Activated B cell treated with CpG ODN at 0.5 μM for 24 hours (primary cell): Measurements from ENCODE around the gene GLTPD2. TPM values are rescaled to one million over a fixed set of nuclear protein-coding genes. Genes with fewer than 3 reads are reported as not detected.

Experiments used
- ATAC-seq: fragments of 200-7000 bp; cut with Tn5 transposase; one replicate; pipeline ENCODE4 v1.10.0; 2021; ENCODE audit warnings: low read depth, mild to moderate bottlenecking, moderate library complexity
- CTCF ChIA-PET: fragments of 350-600 bp; sonication (Branson Sonifier 250); formaldehyde crosslinking; loops from one replicate; lab custom pipeline; 2021; ENCODE audit warnings: antibody characterized with exemption; lab: Charles Lee
- POLR2A ChIA-PET: fragments of 350-600 bp; sonication (Branson Sonifier 250); formaldehyde crosslinking; loops from one replicate; lab custom pipeline; 2021; ENCODE audit warnings: antibody characterized with exemption; lab: Charles Lee
- DNase-seq: peaks from one replicate; pipeline ENCODE4 v3.0.0; 2022
- H3K27ac Mint-ChIP-seq: one replicate; pipeline ENCODE4 v1.8.0; 2020; ENCODE audit warnings: mixed read lengths
- H3K27me3 Mint-ChIP-seq: one replicate; pipeline ENCODE4 v1.8.0; 2021; ENCODE audit warnings: mixed read lengths
- H3K36me3 Mint-ChIP-seq: one replicate; pipeline ENCODE4 v1.8.0; 2021; ENCODE audit warnings: low read depth, mixed read lengths
- H3K4me1 Mint-ChIP-seq: one replicate; pipeline ENCODE4 v1.8.0; 2021; ENCODE audit warnings: mixed read lengths
- H3K4me3 Mint-ChIP-seq: one replicate; pipeline ENCODE4 v1.8.0; 2020; ENCODE audit warnings: mild to moderate bottlenecking, mixed read lengths
- H3K9me3 Mint-ChIP-seq: one replicate; pipeline ENCODE4 v1.8.0; 2020; ENCODE audit warnings: mixed read lengths
- intact Hi-C: fragments of 100-400 bp; cut with micrococcal nuclease; formaldehyde crosslinking; loops from one replicate; pipeline ENCODE4 v1.15.1; 2024
- total RNA-seq: library from RNA; stranded (reverse); gene quantifications from 2 replicates; pipeline ENCODE4 v1.2.3, GENCODE V29; 2022
- TF ChIP-seq, protein P1 (sequence below): fragments of 200-600 bp; IDR thresholded peaks from one replicate; pipeline ENCODE4 v1.8.0; 2022; ENCODE audit warnings: antibody characterized with exemption, mild to moderate bottlenecking

GLTPD2 gene
- total RNA-seq, 1 donor from 2014 or later, result not detected

DNA sequence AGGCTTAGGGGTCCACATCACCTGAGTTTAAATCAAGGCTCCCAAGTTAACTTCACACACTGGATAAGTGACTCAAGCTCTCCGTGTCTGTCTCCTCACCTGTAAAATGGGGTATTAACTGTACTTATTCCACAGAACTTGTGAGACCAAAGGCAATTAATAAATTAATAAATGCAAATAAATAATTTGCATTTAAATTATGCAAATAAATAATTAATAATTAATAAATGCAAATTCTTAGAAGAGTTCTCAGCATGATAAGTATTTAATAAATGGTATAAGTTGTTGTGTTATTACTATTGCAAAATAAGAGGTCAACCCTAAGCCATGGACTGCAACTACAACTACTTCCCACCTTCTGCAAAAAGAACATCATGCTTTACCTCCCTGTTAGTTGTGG is 35.4 kb upstream of the GLTPD2 start:
- no peak for ATAC-seq
- TF ChIP-seq, protein P1, sequence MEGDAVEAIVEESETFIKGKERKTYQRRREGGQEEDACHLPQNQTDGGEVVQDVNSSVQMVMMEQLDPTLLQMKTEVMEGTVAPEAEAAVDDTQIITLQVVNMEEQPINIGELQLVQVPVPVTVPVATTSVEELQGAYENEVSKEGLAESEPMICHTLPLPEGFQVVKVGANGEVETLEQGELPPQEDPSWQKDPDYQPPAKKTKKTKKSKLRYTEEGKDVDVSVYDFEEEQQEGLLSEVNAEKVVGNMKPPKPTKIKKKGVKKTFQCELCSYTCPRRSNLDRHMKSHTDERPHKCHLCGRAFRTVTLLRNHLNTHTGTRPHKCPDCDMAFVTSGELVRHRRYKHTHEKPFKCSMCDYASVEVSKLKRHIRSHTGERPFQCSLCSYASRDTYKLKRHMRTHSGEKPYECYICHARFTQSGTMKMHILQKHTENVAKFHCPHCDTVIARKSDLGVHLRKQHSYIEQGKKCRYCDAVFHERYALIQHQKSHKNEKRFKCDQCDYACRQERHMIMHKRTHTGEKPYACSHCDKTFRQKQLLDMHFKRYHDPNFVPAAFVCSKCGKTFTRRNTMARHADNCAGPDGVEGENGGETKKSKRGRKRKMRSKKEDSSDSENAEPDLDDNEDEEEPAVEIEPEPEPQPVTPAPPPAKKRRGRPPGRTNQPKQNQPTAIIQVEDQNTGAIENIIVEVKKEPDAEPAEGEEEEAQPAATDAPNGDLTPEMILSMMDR, result no peak
- no peak overlapping the region for H3K4me3 Mint-ChIP-seq
- no peaks in the 10 kb centered on the region for H3K36me3 Mint-ChIP-seq
- H3K27ac Mint-ChIP-seq, result no peak overlapping the region
- H3K4me1 Mint-ChIP-seq, result peaks cover 5% of the 10 kb centered on the region
- POLR2A ChIA-PET, result no interaction called here
- peaks cover 22% of the 10 kb centered on the region for H3K27me3 Mint-ChIP-seq
- H3K9me3 Mint-ChIP-seq, result no peaks in the 10 kb centered on the region
- intact Hi-C loops, result no loop called here
- DNase-seq, result no peak
- CTCF ChIA-PET, result no interaction called here

DNA sequence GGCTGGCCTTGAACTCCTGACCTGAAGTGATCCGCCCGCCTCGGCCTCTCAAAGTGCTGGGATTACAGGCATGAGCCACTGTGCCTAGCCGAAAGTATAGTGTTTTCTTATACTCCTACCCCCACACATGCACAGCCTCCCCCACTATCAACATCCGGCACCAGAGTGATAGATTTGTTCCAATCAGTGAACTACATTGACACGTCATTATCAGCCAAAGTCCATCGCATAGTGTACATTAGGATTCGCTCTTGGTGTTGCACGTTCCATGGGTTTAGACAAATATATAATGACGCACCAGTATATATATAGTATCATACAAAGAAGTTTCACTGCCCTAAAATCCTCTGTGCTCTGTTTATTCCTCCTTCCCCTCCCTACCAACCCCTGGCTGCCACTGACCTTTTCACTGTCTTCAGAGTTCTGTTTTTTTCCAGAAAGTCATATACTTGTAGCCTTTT is 29.0 kb upstream of the GLTPD2 start:
- H3K27ac Mint-ChIP-seq, result no peak overlapping the region
- H3K9me3 Mint-ChIP-seq, result no peaks in the 10 kb centered on the region
- H3K36me3 Mint-ChIP-seq, result no peaks in the 10 kb centered on the region
- no peak overlapping the region for H3K4me3 Mint-ChIP-seq
- peaks cover 10% of the 10 kb centered on the region for H3K27me3 Mint-ChIP-seq
- CTCF ChIA-PET, result no interaction called here
- H3K4me1 Mint-ChIP-seq, result peaks cover 5% of the 10 kb centered on the region
- TF ChIP-seq, protein P1, result no peak
- POLR2A ChIA-PET, result no interaction called here
- no peak for ATAC-seq
- intact Hi-C loops, result no loop called here
- DNase-seq, result no peak

DNA sequence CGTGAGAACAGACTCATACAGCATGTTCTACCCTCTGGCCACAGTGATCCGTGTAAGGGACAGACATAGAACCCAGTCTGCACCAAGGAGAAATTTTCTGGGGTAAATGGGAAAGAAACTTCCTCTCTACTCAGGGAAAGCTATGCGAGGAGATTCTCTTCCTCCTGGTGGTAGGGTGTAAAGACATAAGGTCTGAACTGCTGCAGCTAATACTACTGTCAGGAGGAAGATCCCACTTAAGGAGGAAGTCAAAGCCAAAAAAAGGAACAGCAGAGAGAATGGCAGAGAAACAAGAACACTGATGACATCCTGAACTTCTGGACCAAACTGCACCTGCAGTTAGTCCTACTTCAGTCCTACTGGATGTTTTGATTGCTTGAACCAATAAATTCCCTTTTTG is 24.2 kb upstream of the GLTPD2 start:
- Mint-ChIP-seq H3K27ac (no peak overlapping the region), H3K9me3 (no peaks in the 10 kb centered on the region), H3K36me3 (no peaks in the 10 kb centered on the region), H3K4me3 (no peak overlapping the region), H3K27me3 (peaks cover 8% of the 10 kb centered on the region), H3K4me1 (peaks cover 5% of the 10 kb centered on the region)
- ATAC-seq (no peak), DNase-seq (no peak)
- CTCF ChIA-PET, result no interaction called here
- TF ChIP-seq, protein P1, result no peak
- intact Hi-C loops, result no loop called here
- POLR2A ChIA-PET, result interaction anchor here (1.0 kb wide), 1 partner anchor 209 kb away, joined by 3 read pairs; the partner anchor contains the start of gene MYBBP1A

DNA sequence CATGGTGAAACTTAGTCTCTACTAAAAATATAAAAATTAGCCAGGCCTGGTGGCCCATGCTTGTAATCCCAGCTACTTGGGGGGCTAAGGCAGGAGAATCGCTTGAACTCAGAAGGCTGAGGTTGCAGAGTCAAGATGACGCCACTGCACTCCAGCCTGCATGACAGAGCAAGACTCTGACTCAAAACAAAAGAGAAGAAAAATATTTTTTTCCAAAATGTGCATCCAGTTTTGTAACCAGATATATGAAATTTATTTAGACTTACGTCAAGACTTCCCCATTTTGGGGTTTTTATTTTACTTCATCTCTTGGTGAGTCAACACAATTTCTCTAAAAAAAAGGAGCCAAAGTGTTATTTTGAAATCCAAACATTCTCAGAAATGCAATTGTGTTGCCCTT is 22.6 kb upstream of the GLTPD2 start:
- H3K27ac Mint-ChIP-seq, result peak overlapping the region; percentile 35
- no peak for ATAC-seq
- POLR2A ChIA-PET, result no interaction called here
- H3K27me3 Mint-ChIP-seq, result peaks cover 6% of the 10 kb centered on the region
- peaks cover 5% of the 10 kb centered on the region for H3K4me1 Mint-ChIP-seq
- no peaks in the 10 kb centered on the region for H3K36me3 Mint-ChIP-seq
- DNase-seq, result no peak
- intact Hi-C loops, result no loop called here
- H3K9me3 Mint-ChIP-seq, result no peaks in the 10 kb centered on the region
- no peak overlapping the region for H3K4me3 Mint-ChIP-seq
- CTCF ChIA-PET, result no interaction called here
- TF ChIP-seq, protein P1, result no peak

DNA sequence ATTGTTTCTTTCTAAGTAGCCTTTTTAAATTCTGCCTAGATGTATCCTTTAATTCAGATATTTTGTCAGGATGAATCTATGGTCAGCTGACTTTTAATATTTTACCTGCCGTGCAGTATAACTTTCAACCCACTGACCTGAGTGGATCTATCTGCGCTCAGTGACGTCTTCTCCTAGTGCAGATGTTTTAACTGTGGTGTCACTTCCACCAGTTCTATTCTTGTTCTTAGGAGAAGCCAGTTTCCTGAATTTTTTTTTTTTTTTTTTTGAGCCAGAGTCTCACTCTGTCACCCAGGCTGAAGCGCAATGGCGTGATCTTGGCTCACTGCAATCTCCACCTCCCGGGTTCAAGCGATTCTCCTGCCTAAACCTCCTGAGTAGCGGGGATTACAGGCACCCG is 22.0 kb upstream of the GLTPD2 start:
- Mint-ChIP-seq H3K9me3 (no peaks in the 10 kb centered on the region), H3K27ac (no peak overlapping the region), H3K27me3 (peaks cover 8% of the 10 kb centered on the region), H3K36me3 (no peaks in the 10 kb centered on the region), H3K4me3 (no peak overlapping the region), H3K4me1 (peaks cover 5% of the 10 kb centered on the region)
- intact Hi-C loops, result no loop called here
- TF ChIP-seq, protein P1, result no peak
- POLR2A ChIA-PET, result no interaction called here
- ATAC-seq (no peak), DNase-seq (no peak)
- CTCF ChIA-PET, result no interaction called here
